ENCODE results near the gene KATNB1.
"Not testable (repeated sequence)": the region's sequence is repeated elsewhere in the genome, so short reads cannot be mapped to it uniquely, and the experiment has no call there.

The KATNB1 gene

DNA sequence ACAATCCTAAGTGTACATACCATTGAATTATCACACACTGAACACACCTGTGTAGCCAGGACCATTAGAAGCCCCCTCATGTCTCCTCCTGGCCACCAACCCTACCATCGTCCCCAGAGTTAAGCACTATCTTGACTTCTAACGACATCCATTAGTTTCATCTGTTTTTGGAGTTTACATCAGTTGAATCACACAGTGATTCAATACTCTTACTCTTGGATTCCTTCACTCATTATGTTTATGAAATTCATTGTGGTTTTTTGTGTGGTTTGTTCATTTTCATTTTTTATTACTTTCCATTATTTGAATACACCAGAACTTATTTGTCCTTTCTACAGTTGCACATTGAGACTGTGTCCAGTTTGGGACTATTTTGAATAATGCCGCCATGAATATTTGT lies 27.4 kb upstream of the KATNB1 start:
- H3K9me3 ChIP-seq (ENCODE audit: control insufficient read depth, insufficient read depth, low read length) = no peaks in the 10 kb centered on the region
- H3K4me1 ChIP-seq (ENCODE audit: insufficient read depth, low read length) = no peaks in the 10 kb centered on the region
- no peaks in the 10 kb centered on the region for H3K36me3 ChIP-seq (ENCODE audit: insufficient read depth, low read length)
- H3K9ac ChIP-seq (ENCODE audit: low read depth, low read length) = no peak overlapping the region

GRCh38 chr16:57709663-57710062 lies 25.9 kb upstream of the KATNB1 start:
- Histone ChIP-seq H3K4me1 (ENCODE audit: insufficient read depth, low read length) (no peaks in the 10 kb centered on the region), H3K9me3 (ENCODE audit: control insufficient read depth, insufficient read depth, low read length) (no peaks in the 10 kb centered on the region), H3K9ac (ENCODE audit: low read depth, low read length) (no peak overlapping the region), H3K36me3 (ENCODE audit: insufficient read depth, low read length) (no peaks in the 10 kb centered on the region)

DNA sequence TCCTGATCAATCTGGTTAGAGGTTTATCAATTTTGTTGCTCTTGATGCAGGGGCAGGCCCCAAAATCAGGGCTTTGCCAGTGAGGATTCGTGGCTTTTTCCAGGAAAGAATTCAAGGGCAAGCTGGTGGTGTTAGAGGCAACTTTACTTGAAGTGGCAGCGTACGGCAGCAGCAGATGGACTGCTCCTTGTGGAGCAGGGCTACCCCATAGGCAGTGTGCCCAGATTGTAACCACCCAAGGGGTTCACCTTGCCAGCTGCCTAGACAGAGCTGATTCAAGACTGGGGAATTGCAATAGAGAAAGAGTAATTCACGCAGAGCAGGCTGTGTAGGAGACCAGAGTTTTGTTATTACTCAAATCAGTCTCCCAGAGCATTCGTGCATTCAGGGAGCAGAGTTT lies 24.2 kb upstream of the KATNB1 start:
- Histone ChIP-seq H3K9me3 (ENCODE audit: control insufficient read depth, insufficient read depth, low read length) (no peaks in the 10 kb centered on the region), H3K9ac (ENCODE audit: low read depth, low read length) (no peak overlapping the region), H3K4me1 (ENCODE audit: insufficient read depth, low read length) (no peaks in the 10 kb centered on the region)

GRCh38 chr16:57711993-57712392 lies 23.6 kb upstream of the KATNB1 start:
- no peaks in the 10 kb centered on the region for H3K36me3 ChIP-seq (ENCODE audit: insufficient read depth, low read length)
- no peaks in the 10 kb centered on the region for H3K4me1 ChIP-seq (ENCODE audit: insufficient read depth, low read length)
- H3K9ac ChIP-seq (ENCODE audit: low read depth, low read length) = no peak overlapping the region
- no peaks in the 10 kb centered on the region for H3K9me3 ChIP-seq (ENCODE audit: control insufficient read depth, insufficient read depth, low read length)

More for the DNA sequence above, 24.2 kb upstream of the KATNB1 start:
- no peaks in the 10 kb centered on the region for H3K36me3 ChIP-seq (ENCODE audit: insufficient read depth, low read length)

- H3K4me1 ChIP-seq (ENCODE audit: insufficient read depth, low read length); H3K36me3 ChIP-seq (ENCODE audit: insufficient read depth, low read length); H3K9ac ChIP-seq (ENCODE audit: low read depth, low read length); H3K9me3 ChIP-seq (ENCODE audit: control insufficient read depth, insufficient read depth, low read length): not testable (repeated sequence)
Measured at GRCh38 chr16:57712569-57712968, 23.0 kb upstream of the KATNB1 start.

DNA sequence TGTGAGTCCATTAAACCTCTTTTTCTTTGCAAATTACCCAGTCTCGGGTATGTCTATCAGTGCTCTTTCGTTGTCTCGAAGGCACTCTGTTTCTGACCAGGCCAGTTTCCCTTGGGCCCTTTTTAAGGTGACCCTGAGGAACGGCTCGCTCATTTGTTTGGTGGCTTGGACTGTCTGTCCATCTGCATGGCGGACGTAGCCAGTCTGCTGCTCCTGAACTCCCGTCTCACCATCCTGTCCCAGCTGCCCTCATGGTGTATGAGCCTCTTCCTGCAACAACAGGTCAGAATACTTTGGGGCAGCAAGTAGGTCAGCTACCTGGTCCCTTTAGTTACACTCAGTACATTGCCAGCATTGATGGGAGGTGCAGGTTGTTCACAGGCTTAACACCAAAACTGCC lies 22.0 kb upstream of the KATNB1 start:
- Histone ChIP-seq H3K9me3 (ENCODE audit: control insufficient read depth, insufficient read depth, low read length) (no peaks in the 10 kb centered on the region), H3K36me3 (ENCODE audit: insufficient read depth, low read length) (no peaks in the 10 kb centered on the region), H3K9ac (ENCODE audit: low read depth, low read length) (no peak overlapping the region), H3K4me1 (ENCODE audit: insufficient read depth, low read length) (no peaks in the 10 kb centered on the region)

GRCh38 chr16:57714047-57714446 lies 21.5 kb upstream of the KATNB1 start:
- H3K9ac ChIP-seq (ENCODE audit: low read depth, low read length) = no peak overlapping the region
- no peaks in the 10 kb centered on the region for H3K9me3 ChIP-seq (ENCODE audit: control insufficient read depth, insufficient read depth, low read length)
- no peaks in the 10 kb centered on the region for H3K36me3 ChIP-seq (ENCODE audit: insufficient read depth, low read length)
- no peaks in the 10 kb centered on the region for H3K4me1 ChIP-seq (ENCODE audit: insufficient read depth, low read length)

DNA sequence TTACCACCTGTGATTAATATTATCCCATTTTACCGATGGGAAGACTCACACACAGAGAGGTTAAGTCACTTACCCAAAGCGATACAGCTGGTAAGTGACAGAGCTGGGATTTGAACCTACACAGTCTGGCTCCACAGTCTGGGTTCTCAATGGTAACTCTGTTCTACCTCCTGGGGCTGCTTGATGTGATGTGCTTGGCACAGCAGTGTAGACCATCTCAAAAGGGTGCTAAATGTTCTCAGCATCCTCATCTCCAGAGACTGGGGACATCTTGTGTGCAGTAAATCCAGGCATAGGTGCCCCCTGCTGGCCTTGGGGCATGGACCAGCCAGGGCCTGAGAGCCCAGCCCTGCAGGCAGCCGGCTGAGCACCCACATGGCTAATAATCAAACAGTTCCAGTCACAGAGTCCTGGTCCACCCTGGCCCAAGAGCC lies 15.4 kb upstream of the KATNB1 start:
- Histone ChIP-seq H3K4me1 (ENCODE audit: insufficient read depth, low read length) (no peaks in the 10 kb centered on the region), H3K9ac (ENCODE audit: low read depth, low read length) (no peak overlapping the region), H3K9me3 (ENCODE audit: control insufficient read depth, insufficient read depth, low read length) (no peaks in the 10 kb centered on the region), H3K36me3 (ENCODE audit: insufficient read depth, low read length) (no peaks in the 10 kb centered on the region)

- H3K36me3 ChIP-seq (ENCODE audit: insufficient read depth, low read length) = no peaks in the 10 kb centered on the region
- no peak overlapping the region for H3K9ac ChIP-seq (ENCODE audit: low read depth, low read length)
- no peaks in the 10 kb centered on the region for H3K9me3 ChIP-seq (ENCODE audit: control insufficient read depth, insufficient read depth, low read length)
- H3K4me1 ChIP-seq (ENCODE audit: insufficient read depth, low read length) = no peaks in the 10 kb centered on the region
Measured at GRCh38 chr16:57721356-57722209, 14.0 kb upstream of the KATNB1 start.

DNA sequence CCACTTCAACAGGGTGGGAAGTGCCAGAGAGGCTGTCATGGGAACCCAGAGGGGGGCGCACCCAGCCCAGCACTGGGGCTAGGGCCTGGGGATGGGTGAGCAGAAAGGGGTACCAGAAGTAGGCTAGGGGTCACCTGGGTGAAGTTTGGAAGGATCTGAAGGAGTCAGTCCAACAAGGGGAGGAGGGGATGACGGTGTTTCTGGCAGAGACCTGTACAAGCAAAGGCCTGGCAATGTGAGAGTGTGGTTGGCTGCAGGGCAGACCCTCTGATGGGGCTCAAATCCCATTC lies 13.4 kb upstream of the KATNB1 start:
- Histone ChIP-seq H3K9me3 (ENCODE audit: control insufficient read depth, insufficient read depth, low read length) (no peaks in the 10 kb centered on the region), H3K4me1 (ENCODE audit: insufficient read depth, low read length) (no peaks in the 10 kb centered on the region), H3K9ac (ENCODE audit: low read depth, low read length) (no peak overlapping the region)

DNA sequence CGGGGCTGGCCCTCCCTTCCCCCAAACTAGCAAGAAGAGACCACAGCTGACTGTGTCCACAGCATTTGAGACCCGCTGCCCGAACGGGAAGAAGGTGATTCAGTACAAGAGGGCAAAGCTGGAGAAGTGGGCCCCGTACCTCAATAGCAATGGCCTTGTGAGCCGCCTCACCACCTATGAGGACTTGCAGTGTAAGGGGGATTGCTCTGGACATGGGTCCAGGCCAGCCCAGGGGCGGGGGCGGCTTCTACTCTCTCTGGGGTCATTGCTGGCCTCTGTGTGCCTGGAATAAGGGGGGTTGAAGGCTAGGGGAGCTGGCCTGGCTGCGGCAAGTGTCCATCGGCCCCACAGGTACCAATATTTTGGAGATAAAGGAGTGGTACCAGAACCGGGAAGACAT lies 12.9 kb upstream of the KATNB1 start:
- Histone ChIP-seq H3K9me3 (ENCODE audit: control insufficient read depth, insufficient read depth, low read length) (no peaks in the 10 kb centered on the region), H3K36me3 (ENCODE audit: insufficient read depth, low read length) (no peaks in the 10 kb centered on the region), H3K4me1 (ENCODE audit: insufficient read depth, low read length) (no peaks in the 10 kb centered on the region), H3K9ac (ENCODE audit: low read depth, low read length) (no peak overlapping the region)

More for the DNA sequence above, 13.4 kb upstream of the KATNB1 start:
- no peaks in the 10 kb centered on the region for H3K36me3 ChIP-seq (ENCODE audit: insufficient read depth, low read length)

DNA sequence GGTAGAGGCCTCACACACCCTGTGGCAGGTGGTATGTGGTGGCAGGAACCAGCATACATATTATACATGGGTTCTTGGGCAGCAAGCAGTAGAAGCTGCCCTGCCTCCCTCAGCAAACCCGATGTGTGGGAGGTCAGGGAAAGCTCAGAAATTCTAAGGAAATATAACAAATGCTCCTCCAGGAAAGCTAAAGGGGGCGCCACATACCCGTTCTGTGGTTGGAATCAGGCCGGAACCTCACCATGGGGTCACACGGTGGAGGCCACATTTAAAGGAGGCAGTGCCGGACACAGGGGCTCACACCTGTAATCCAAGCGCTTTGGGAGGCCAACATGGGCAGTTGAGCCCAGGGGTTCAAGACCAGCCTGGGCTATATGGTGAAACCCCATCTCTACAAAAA lies 12.4 kb upstream of the KATNB1 start:
- H3K9ac ChIP-seq (ENCODE audit: low read depth, low read length) = no peak overlapping the region
- no peaks in the 10 kb centered on the region for H3K9me3 ChIP-seq (ENCODE audit: control insufficient read depth, insufficient read depth, low read length)
- no peaks in the 10 kb centered on the region for H3K36me3 ChIP-seq (ENCODE audit: insufficient read depth, low read length)
- no peaks in the 10 kb centered on the region for H3K4me1 ChIP-seq (ENCODE audit: insufficient read depth, low read length)

- Histone ChIP-seq H3K36me3 (ENCODE audit: insufficient read depth, low read length) (no peaks in the 10 kb centered on the region), H3K9ac (ENCODE audit: low read depth, low read length) (no peak overlapping the region), H3K4me1 (ENCODE audit: insufficient read depth, low read length) (no peaks in the 10 kb centered on the region), H3K9me3 (ENCODE audit: control insufficient read depth, insufficient read depth, low read length) (no peaks in the 10 kb centered on the region)
Measured at GRCh38 chr16:57724531-57724930, 11.0 kb upstream of the KATNB1 start.

DNA sequence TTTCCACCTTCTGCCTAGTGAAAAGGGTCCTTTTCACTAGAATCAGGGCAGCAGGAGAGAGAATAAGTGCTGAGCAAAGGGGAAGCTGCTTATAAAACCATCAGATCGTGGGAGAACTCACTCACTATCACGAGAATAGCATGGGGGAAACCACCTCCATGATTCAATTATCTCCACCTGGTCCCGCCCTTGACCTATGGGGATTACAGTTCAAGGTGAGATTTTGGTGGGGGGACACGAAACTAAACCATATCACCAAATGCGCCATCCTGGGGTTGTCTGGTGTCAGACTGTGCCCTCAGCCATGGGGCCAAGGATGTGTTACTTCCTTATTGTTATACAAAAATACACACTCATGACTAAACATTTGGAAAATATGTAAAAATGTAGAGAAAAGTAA lies 10.4 kb upstream of the KATNB1 start:
- Histone ChIP-seq H3K4me1 (ENCODE audit: insufficient read depth, low read length) (no peaks in the 10 kb centered on the region), H3K36me3 (ENCODE audit: insufficient read depth, low read length) (no peaks in the 10 kb centered on the region), H3K9ac (ENCODE audit: low read depth, low read length) (no peak overlapping the region), H3K9me3 (ENCODE audit: control insufficient read depth, insufficient read depth, low read length) (no peaks in the 10 kb centered on the region)

DNA sequence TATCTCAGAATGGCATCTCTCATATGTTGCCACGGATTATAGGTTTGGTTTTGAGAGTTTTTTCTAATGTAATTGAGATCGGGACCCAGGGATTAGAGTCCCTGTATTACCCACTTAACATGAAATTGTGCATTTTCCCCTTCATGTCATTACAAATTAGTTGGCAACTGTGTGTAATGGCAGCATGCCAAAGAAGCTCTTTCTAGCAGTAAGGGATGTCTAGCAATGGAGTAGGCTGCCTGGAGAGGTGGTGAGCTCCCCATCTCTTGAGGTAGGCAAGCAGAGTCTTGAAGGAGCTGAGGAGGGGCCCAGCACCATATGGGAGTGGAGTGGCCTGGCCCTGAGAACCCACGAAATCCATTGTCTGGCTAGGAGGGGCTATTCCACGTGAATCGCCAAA lies 10.0 kb upstream of the KATNB1 start:
- H3K4me1 ChIP-seq (ENCODE audit: insufficient read depth, low read length) = no peaks in the 10 kb centered on the region
- H3K9ac ChIP-seq (ENCODE audit: low read depth, low read length) = no peak overlapping the region
- H3K9me3 ChIP-seq (ENCODE audit: control insufficient read depth, insufficient read depth, low read length) = no peaks in the 10 kb centered on the region
- no peaks in the 10 kb centered on the region for H3K36me3 ChIP-seq (ENCODE audit: insufficient read depth, low read length)

- no peak overlapping the region for H3K9ac ChIP-seq (ENCODE audit: low read depth, low read length)
- H3K9me3 ChIP-seq (ENCODE audit: control insufficient read depth, insufficient read depth, low read length) = no peaks in the 10 kb centered on the region
- H3K4me1 ChIP-seq (ENCODE audit: insufficient read depth, low read length) = no peaks in the 10 kb centered on the region
- H3K36me3 ChIP-seq (ENCODE audit: insufficient read depth, low read length) = no peaks in the 10 kb centered on the region
Measured at GRCh38 chr16:57725976-57726375, 9.6 kb upstream of the KATNB1 start.
